ENCODE measurements around the gene AVEN.

GRCh38 chr15:33964665-33965040, 74.4 kb downstream of the AVEN start:
- TF ChIP-seq FOXP1 (CRISPR knock-in tag; IDR thresholded peaks at IDR 0.05): no peak
- no peak for TF ChIP-seq AFF4 (CRISPR knock-in tag; IDR thresholded peaks at IDR 0.05)
- TF ChIP-seq E2F4 (CRISPR knock-in tag; IDR thresholded peaks at IDR 0.05; ENCODE audit: low read depth): no peak
- no peak for TF ChIP-seq CREB3L1 (IDR thresholded peaks at IDR 0.05; ENCODE audit: borderline replicate concordance, low read depth)
- TF ChIP-seq POLR2A (conservative IDR thresholded peaks at IDR 0.05): no peak
- no peak for TF ChIP-seq IRF9 (tag; IDR thresholded peaks at IDR 0.05)
- TF ChIP-seq TCF7 (IDR thresholded peaks at IDR 0.05; ENCODE audit: borderline replicate concordance): no peak
- TF ChIP-seq EZH2 (IDR thresholded peaks at IDR 0.05; ENCODE audit: borderline replicate concordance, low read depth, low read length): no peak
- TF ChIP-seq ZNF133 (CRISPR knock-in tag; IDR thresholded peaks at IDR 0.05): no peak
- TF ChIP-seq CTCF (IDR thresholded peaks at IDR 0.05 in 2 of 3, conservative IDR thresholded peaks at IDR 0.05 in 1 of 3; ENCODE audit: insufficient read depth in 2 of 3, low read depth in 1 of 3, low read length in 3 of 3): no peak
- no peak for TF ChIP-seq FOSL1 (tag; conservative IDR thresholded peaks at IDR 0.05)
- no peak for TF ChIP-seq SMARCA5 (IDR thresholded peaks at IDR 0.05)
